ENCODE data around the gene CTSL. TPM values are rescaled to one million over a fixed set of nuclear protein-coding genes. Genes with fewer than 3 reads are reported as not detected.
"Not testable (repeated sequence)": the region's sequence is repeated elsewhere in the genome, so short reads cannot be mapped to it uniquely, and the experiment has no call there.

Gene CTSL
- total RNA-seq, 4 donors from 2014 or later: 71.4 to 387 (median 94.5) TPM

GRCh38 chr9:87750726-87751125, 24.8 kb downstream of the CTSL start:
- DNase-seq (ENCODE audit: extremely low spot score): no peak
- intact Hi-C loops (cut with DNase I): no loop called here
- no peak overlapping the region for H3K4me3 ChIP-seq
- peaks cover 0 to 11% (median 3%) of the 10 kb centered on the region in 4 donors for H3K9me3 ChIP-seq
- H3K27me3 ChIP-seq: no peaks in the 10 kb centered on the region
- no peaks in the 10 kb centered on the region for H3K4me1 ChIP-seq
- WGBS: 86% methylated on average over 1 of the region's 2 CpGs
- no peak overlapping the region for H3K27ac ChIP-seq (replicated peaks in 1 of 4)
- no peaks in the 10 kb centered on the region for H3K36me3 ChIP-seq
- TF ChIP-seq POLR2AphosphoS5 (IDR thresholded peaks at IDR 0.05) (no peak), POLR2A (IDR thresholded peaks at IDR 0.05; ENCODE audit: low read depth) (no peak), EP300 (IDR thresholded peaks at IDR 0.05) (no peak)

- TF ChIP-seq CTCF (IDR thresholded peaks at IDR 0.05): no peak
- no peak for TF ChIP-seq POLR2A (IDR thresholded peaks at IDR 0.05; ENCODE audit: low read depth)
- TF ChIP-seq EP300 (IDR thresholded peaks at IDR 0.05): no peak
- Histone ChIP-seq H3K36me3 (no peaks in the 10 kb centered on the region), H3K27me3 (no peaks in the 10 kb centered on the region), H3K9me3 (peaks cover 0 to 11% (median 3%) of the 10 kb centered on the region in 4 donors), H3K27ac (replicated peaks in 1 of 4) (no peak overlapping the region), H3K4me3 (no peak overlapping the region), H3K4me1 (no peaks in the 10 kb centered on the region)
- WGBS: 82% methylated on average over 3 of the region's 3 CpGs
- intact Hi-C loops (cut with DNase I): no loop called here
- DNase-seq (ENCODE audit: extremely low spot score): no peak
Measured at GRCh38 chr9:87751423-87751822, 25.5 kb downstream of the CTSL start.

- Histone ChIP-seq H3K27ac (replicated peaks in 1 of 4) (no peak overlapping the region), H3K4me3 (no peak overlapping the region), H3K4me1 (no peaks in the 10 kb centered on the region), H3K36me3 (no peaks in the 10 kb centered on the region), H3K9me3 (peaks cover 0 to 11% (median 3%) of the 10 kb centered on the region in 4 donors), H3K27me3 (no peaks in the 10 kb centered on the region)
- TF ChIP-seq CTCF (IDR thresholded peaks at IDR 0.05): no peak
- TF ChIP-seq POLR2AphosphoS5 (IDR thresholded peaks at IDR 0.05): no peak
- no peak for TF ChIP-seq POLR2A (IDR thresholded peaks at IDR 0.05; ENCODE audit: low read depth)
- no peak for TF ChIP-seq EP300 (IDR thresholded peaks at IDR 0.05)
- no peak for DNase-seq (ENCODE audit: extremely low spot score)
- intact Hi-C loops (cut with DNase I): no loop called here
- WGBS: 68% methylated on average over 4 of the region's 4 CpGs
Measured at GRCh38 chr9:87751868-87752267, 25.9 kb downstream of the CTSL start.

- no peak for DNase-seq (ENCODE audit: extremely low spot score)
- intact Hi-C loops (cut with DNase I): no loop called here
- no peak overlapping the region for H3K4me3 ChIP-seq
- WGBS: 89% methylated on average over 1 of the region's 2 CpGs
- TF ChIP-seq CTCF (IDR thresholded peaks at IDR 0.05): no peak
- TF ChIP-seq POLR2A (IDR thresholded peaks at IDR 0.05; ENCODE audit: low read depth): no peak
- no peak for TF ChIP-seq POLR2AphosphoS5 (IDR thresholded peaks at IDR 0.05)
- no peak for TF ChIP-seq EP300 (IDR thresholded peaks at IDR 0.05)
- no peaks in the 10 kb centered on the region for H3K27me3 ChIP-seq
- H3K9me3 ChIP-seq: peaks cover 0 to 11% (median 3%) of the 10 kb centered on the region in 4 donors
- no peaks in the 10 kb centered on the region for H3K4me1 ChIP-seq
- H3K36me3 ChIP-seq: no peaks in the 10 kb centered on the region
- no peak overlapping the region for H3K27ac ChIP-seq (replicated peaks in 1 of 4)
Measured at GRCh38 chr9:87753313-87753712, 27.4 kb downstream of the CTSL start.

- H3K4me1 ChIP-seq; H3K9me3 ChIP-seq; H3K4me3 ChIP-seq; H3K27ac ChIP-seq (replicated peaks in 1 of 4); DNase-seq (ENCODE audit: extremely low spot score); intact Hi-C loops (cut with DNase I); H3K27me3 ChIP-seq; H3K36me3 ChIP-seq: not testable (repeated sequence)
- WGBS: no CpG with 5 or more reads among the region's 24 CpGs
Measured at GRCh38 chr9:87758330-87758729, 32.4 kb downstream of the CTSL start.

- H3K27me3 ChIP-seq; H3K4me1 ChIP-seq; H3K27ac ChIP-seq (replicated peaks in 1 of 4); intact Hi-C loops (cut with DNase I); H3K36me3 ChIP-seq; H3K4me3 ChIP-seq; H3K9me3 ChIP-seq; DNase-seq (ENCODE audit: extremely low spot score): not testable (repeated sequence)
Measured at GRCh38 chr9:87759980-87760379, 34.1 kb downstream of the CTSL start.

All from esophagus muscularis mucosa (tissue), 4 donors.